Mesendoderm (in vitro differentiated cells): ENCODE data around the gene LRP8. TPM values are rescaled to one million over a fixed set of nuclear protein-coding genes. Genes with fewer than 3 reads are reported as not detected.

Source experiments
- DNase-seq: peaks from one replicate; pipeline ENCODE4 v3.0.0; 2013
- H2AK5ac ChIP-seq: 2 replicates; pipeline ENCODE4 v1.6.1; 2013; ENCODE audit warnings: low read length, inconsistent platforms
- H2BK120ac ChIP-seq: 2 replicates; pipeline ENCODE4 v1.6.1; 2013; ENCODE audit warnings: low read depth, mild to moderate bottlenecking, low read length, moderate library complexity, mixed read lengths
- H2BK15ac ChIP-seq: replicated peaks from 2 replicates; pipeline ENCODE4 v1.6.1; 2013; ENCODE audit warnings: low read depth, mild to moderate bottlenecking, moderate library complexity
- H2BK5ac ChIP-seq: 2 replicates; pipeline ENCODE4 v1.6.1; 2013; ENCODE audit warnings: low read length, inconsistent platforms
- H3K18ac ChIP-seq: 2 replicates; pipeline ENCODE4 v1.6.1; 2013; ENCODE audit warnings: mild to moderate bottlenecking, low read length, mixed read lengths
- H3K23ac ChIP-seq: one replicate; pipeline ENCODE4 v1.6.1; 2013; ENCODE audit warnings: low read length
- H3K27ac ChIP-seq: 2 replicates; pipeline ENCODE4 v1.5.1; 2013; ENCODE audit warnings: low read depth, mild to moderate bottlenecking, inconsistent platforms, low read length, moderate library complexity
- H3K27me3 ChIP-seq: 2 replicates; pipeline ENCODE4 v1.6.1; 2013; ENCODE audit warnings: low read length, control low read depth, mild to moderate bottlenecking, inconsistent platforms; ENCODE audit not compliant: insufficient read depth, poor library complexity
- H3K36me3 ChIP-seq: 2 replicates; pipeline ENCODE4 v1.6.1; 2013; ENCODE audit warnings: low read length, inconsistent platforms; ENCODE audit not compliant: control insufficient read depth, insufficient read depth
- H3K4ac ChIP-seq: one replicate; pipeline ENCODE4 v1.6.1; 2013; ENCODE audit warnings: low read depth, mild to moderate bottlenecking, low read length, moderate library complexity
- H3K4me1 ChIP-seq: 2 replicates; pipeline ENCODE4 v1.6.1; 2013; ENCODE audit warnings: low read depth, low read length, inconsistent platforms; ENCODE audit not compliant: control insufficient read depth
- H3K4me2 ChIP-seq: 2 replicates; pipeline ENCODE4 v1.6.1; 2013; ENCODE audit warnings: low read length
- H3K4me3 ChIP-seq: 2 replicates; pipeline ENCODE4 v1.5.1; 2013; ENCODE audit warnings: mild to moderate bottlenecking, low read length
- H3K56ac ChIP-seq: one replicate; pipeline ENCODE4 v1.6.1; 2013; ENCODE audit warnings: low read length
- H3K79me1 ChIP-seq: 2 replicates; pipeline ENCODE4 v1.6.1; 2013; ENCODE audit warnings: low read length, inconsistent platforms
- H3K79me2 ChIP-seq: 2 replicates; pipeline ENCODE4 v1.6.1; 2013; ENCODE audit warnings: mild to moderate bottlenecking, low read length; ENCODE audit not compliant: control insufficient read depth, insufficient read depth
- H3K9ac ChIP-seq: 2 replicates; pipeline ENCODE4 v1.6.1; 2013; ENCODE audit warnings: low read length, inconsistent platforms
- H4K5ac ChIP-seq: one replicate; pipeline ENCODE4 v1.6.1; 2013; ENCODE audit warnings: low read length
- H4K8ac ChIP-seq: one replicate; pipeline ENCODE4 v1.6.1; 2013; ENCODE audit warnings: low read depth, mild to moderate bottlenecking, control low read depth, low read length, moderate library complexity
- WGBS: extraction: QIAGEN DNeasy Blood & Tissue Kit; methylation state at CpG from one replicate; pipeline ENCODE4 v1.1.7; 2013; ENCODE audit warnings: low lambda C conversion rate, missing lambda C conversion rate; ENCODE audit not compliant: insufficient coverage; ENCODE audit errors: extremely low coverage; 5-methylcytosine and 5-hydroxymethylcytosine counted together
- polyA plus RNA-seq, 2 experiments: library from polyadenylated mRNA; stranded (reverse); fragments of 200-250 nt; gene quantifications; one replicate each; pipeline ENCODE4 v1.2.3, GENCODE V29; 2013

The LRP8 gene
- polyA plus RNA-seq (2013, experiment 1 of 2): 54.5 TPM
- polyA plus RNA-seq (2013, experiment 2 of 2): 55.5 TPM

DNA sequence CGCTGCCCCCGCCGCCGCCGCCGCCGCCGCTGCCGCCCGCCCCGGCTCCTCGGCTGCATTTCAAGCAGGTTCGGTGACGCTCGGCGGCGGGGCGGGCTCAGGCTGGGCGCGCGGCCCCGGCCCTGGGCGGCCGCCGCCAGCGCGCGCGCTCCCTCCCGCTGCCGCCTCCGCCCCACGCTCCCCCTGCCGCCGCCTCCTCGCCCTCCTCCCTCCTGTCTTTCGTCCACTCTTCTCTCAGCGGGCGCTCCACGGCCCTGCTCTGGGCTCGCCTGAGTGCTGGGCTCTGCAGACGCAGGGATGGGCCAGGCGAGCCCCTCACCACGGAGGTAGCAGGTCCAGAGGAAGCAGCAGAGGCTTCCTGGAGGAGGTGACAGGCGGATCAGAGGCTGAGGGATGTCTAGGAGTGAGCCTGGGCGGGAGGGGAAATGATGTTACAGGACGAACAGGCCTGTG, at the start of gene LRP8:
Gene LRP8, minus strand, starts transcription at position 62 of the 453 bp plus-strand sequence. CDS start 158 bp downstream, outside the sequence.
- peak within 1 kb of the TSS; percentile 8 for H2AK5ac ChIP-seq
- H4K8ac ChIP-seq: peak within 1 kb of the TSS; percentile 28
- H3K4me1 ChIP-seq: peaks cover 13% of the 10 kb centered on the region
- peak within 1 kb of the TSS; percentile 64 for H3K4me2 ChIP-seq
- H3K27me3 ChIP-seq: no peaks in the 10 kb centered on the region
- no peak within 1 kb of the TSS for H2BK15ac ChIP-seq
- H3K4ac ChIP-seq: peak within 1 kb of the TSS; percentile 99
- H3K79me2 ChIP-seq: peaks cover 37% of the 10 kb centered on the region
- H3K36me3 ChIP-seq: peaks cover 20% of the 10 kb centered on the region
- H2BK5ac ChIP-seq: peak within 1 kb of the TSS; percentile 90
- peak within 1 kb of the TSS; percentile 72 for H3K4me3 ChIP-seq
- H3K56ac ChIP-seq: peak within 1 kb of the TSS; percentile 98
- H3K9ac ChIP-seq: peak within 1 kb of the TSS; percentile 93
- peaks cover 26% of the 10 kb centered on the region for H3K79me1 ChIP-seq
- peak; percentile 80 for DNase-seq
- H2BK120ac ChIP-seq: peak within 1 kb of the TSS; percentile 10
- peak within 1 kb of the TSS; percentile 54 for H3K18ac ChIP-seq
- no CpG with 5 or more reads among the region's 47 CpGs for WGBS
- H3K27ac ChIP-seq: peak within 1 kb of the TSS; percentile 96
- no peak within 1 kb of the TSS for H4K5ac ChIP-seq
- H3K23ac ChIP-seq: peak within 1 kb of the TSS; percentile 97

DNA sequence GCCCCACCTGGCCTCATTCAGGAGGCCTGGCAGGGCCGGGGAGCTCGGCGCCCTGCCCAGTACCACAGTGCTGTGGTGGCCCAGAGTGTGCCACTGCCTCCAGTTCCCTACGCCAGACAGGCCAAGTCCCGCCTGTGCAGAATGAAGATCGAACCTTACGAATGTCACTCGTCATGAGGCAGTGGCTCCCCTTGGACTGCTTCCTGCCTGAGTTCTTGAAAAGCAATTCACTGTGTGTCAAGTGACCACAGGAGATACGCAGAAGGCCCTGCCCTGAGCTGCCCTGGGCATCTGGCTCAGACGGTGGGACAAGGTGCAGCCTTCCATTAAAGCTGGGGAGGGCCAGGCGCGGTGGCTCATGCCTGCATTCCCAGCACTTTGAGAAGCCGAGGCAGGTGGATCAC, 49.6 kb upstream of the LRP8 start:
- H3K27me3 ChIP-seq: no peaks in the 10 kb centered on the region
- no peak overlapping the region for H3K23ac ChIP-seq
- no peak overlapping the region for H2BK120ac ChIP-seq
- H3K27ac ChIP-seq: no peak overlapping the region
- H2AK5ac ChIP-seq: no peak overlapping the region
- H2BK15ac ChIP-seq: no peak overlapping the region
- no peaks in the 10 kb centered on the region for H3K79me2 ChIP-seq
- no peak overlapping the region for H2BK5ac ChIP-seq
- no peak overlapping the region for H3K4me3 ChIP-seq
- H3K9ac ChIP-seq: no peak overlapping the region
- H4K5ac ChIP-seq: no peak overlapping the region
- no CpG with 5 or more reads among the region's 13 CpGs for WGBS
- H3K18ac ChIP-seq: no peak overlapping the region
- H4K8ac ChIP-seq: no peak overlapping the region
- no peak for DNase-seq
- H3K4ac ChIP-seq: no peak overlapping the region
- H3K36me3 ChIP-seq: no peaks in the 10 kb centered on the region
- no peak overlapping the region for H3K56ac ChIP-seq
- H3K4me1 ChIP-seq: peaks cover 7% of the 10 kb centered on the region
- no peaks in the 10 kb centered on the region for H3K79me1 ChIP-seq
- no peak overlapping the region for H3K4me2 ChIP-seq

DNA sequence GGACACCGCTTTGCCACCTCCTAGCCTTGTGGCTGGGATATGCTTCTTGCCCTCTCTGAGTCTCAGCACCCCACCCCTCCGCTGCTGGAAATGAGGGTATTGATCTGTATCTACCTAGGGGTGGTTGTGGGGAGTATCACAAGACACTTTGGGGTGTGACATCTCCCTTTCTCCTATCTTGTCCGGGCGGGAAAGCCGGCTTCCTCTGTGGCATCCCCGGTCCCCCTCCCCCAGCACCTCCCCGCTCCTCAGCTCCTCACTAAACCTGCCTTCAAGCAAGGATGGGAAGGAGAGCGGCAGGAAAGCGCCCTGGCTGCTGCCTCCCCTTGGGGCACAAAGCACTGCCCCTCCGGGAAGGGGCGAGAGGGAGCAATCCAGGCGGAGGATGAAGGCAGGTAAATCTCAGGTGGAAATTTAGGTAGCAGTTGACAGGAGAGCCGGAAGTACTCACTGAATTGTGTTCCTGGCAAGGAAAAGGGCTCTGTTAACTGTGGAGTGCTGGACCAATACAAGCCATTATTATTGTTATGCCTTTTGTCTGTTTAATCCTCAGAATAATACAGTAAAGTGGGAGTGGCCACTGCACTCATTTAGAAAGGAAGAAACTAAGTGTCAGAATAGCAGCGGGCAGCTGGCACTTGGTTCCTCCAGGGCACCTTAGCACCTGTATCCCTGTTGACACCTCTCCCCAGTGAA, 49.0 kb upstream of the LRP8 start:
- H3K79me1 ChIP-seq: no peaks in the 10 kb centered on the region
- H3K4me2 ChIP-seq: no peak overlapping the region
- no peak overlapping the region for H3K18ac ChIP-seq
- no peak overlapping the region for H3K9ac ChIP-seq
- H2BK120ac ChIP-seq: no peak overlapping the region
- no peak overlapping the region for H4K8ac ChIP-seq
- H3K27me3 ChIP-seq: no peaks in the 10 kb centered on the region
- H2BK15ac ChIP-seq: no peak overlapping the region
- H3K36me3 ChIP-seq: no peaks in the 10 kb centered on the region
- H3K56ac ChIP-seq: peak overlapping the region; percentile 57
- H2AK5ac ChIP-seq: no peak overlapping the region
- no peak for DNase-seq
- no peak overlapping the region for H3K4ac ChIP-seq
- no CpG with 5 or more reads among the region's 14 CpGs for WGBS
- no peak overlapping the region for H3K4me3 ChIP-seq
- no peak overlapping the region for H3K27ac ChIP-seq
- H3K4me1 ChIP-seq: peaks cover 8% of the 10 kb centered on the region
- no peaks in the 10 kb centered on the region for H3K79me2 ChIP-seq
- H4K5ac ChIP-seq: no peak overlapping the region
- no peak overlapping the region for H2BK5ac ChIP-seq
- H3K23ac ChIP-seq: no peak overlapping the region

DNA sequence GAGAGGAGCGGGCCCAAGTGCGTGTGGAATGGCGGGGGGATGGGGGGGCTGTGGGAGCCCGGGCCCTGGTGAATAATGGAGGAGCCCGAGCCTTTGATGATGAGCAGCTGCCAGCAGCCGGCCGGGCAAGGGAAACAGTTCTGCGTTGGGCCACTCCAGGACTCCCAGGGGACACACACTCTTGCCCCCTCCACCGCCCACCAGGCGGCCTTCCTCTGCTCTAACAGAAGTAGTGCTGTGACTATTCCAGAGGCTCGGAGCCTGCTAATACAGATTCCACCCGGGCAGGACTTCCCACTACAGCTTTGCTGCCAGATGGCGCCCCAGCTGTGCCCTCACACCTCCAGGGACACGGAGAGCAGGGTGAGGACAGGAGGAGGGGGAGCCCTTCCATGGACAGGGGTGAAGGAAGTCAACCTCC, 48.2 kb upstream of the LRP8 start:
- Histone ChIP-seq H3K56ac (peak overlapping the region; percentile 26), H3K27me3 (no peaks in the 10 kb centered on the region), H3K36me3 (no peaks in the 10 kb centered on the region), H3K27ac (no peak overlapping the region), H3K4me2 (no peak overlapping the region), H2BK15ac (no peak overlapping the region), H3K18ac (no peak overlapping the region), H3K9ac (no peak overlapping the region), H3K4me3 (no peak overlapping the region), H3K23ac (no peak overlapping the region), H3K4me1 (peaks cover 13% of the 10 kb centered on the region), H3K4ac (no peak overlapping the region), H2AK5ac (no peak overlapping the region), H3K79me1 (no peaks in the 10 kb centered on the region), H2BK120ac (no peak overlapping the region), H2BK5ac (no peak overlapping the region), H4K5ac (no peak overlapping the region), H3K79me2 (no peaks in the 10 kb centered on the region), H4K8ac (no peak overlapping the region)
- WGBS: no CpG with 5 or more reads among the region's 14 CpGs
- no peak for DNase-seq

DNA sequence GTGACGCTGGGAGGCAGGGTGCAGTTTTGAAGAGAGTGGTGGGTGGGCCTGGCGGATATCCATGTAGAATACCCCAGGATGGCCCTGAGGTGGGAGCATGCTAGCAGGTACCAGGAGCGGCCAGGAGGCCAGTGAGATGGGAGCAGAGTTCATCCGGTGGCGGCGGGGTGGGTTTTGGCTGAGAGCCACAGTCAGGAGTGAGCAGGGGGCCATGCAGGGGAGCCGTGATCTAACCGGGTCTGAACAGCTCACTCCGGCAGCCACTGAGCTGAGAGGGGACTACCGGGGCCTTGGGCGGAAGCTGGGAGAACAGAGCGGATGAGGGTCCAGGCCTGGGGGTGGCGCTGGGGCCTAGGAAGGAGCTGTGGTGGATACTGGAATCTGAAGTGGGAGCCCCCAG, 47.6 kb upstream of the LRP8 start:
- no peak overlapping the region for H4K5ac ChIP-seq
- no peak overlapping the region for H3K4me2 ChIP-seq
- no peak overlapping the region for H2AK5ac ChIP-seq
- H3K23ac ChIP-seq: no peak overlapping the region
- H4K8ac ChIP-seq: no peak overlapping the region
- no peak overlapping the region for H2BK15ac ChIP-seq
- peak overlapping the region; percentile 31 for H3K56ac ChIP-seq
- H3K36me3 ChIP-seq: no peaks in the 10 kb centered on the region
- H3K27me3 ChIP-seq: no peaks in the 10 kb centered on the region
- no peaks in the 10 kb centered on the region for H3K79me1 ChIP-seq
- no peak overlapping the region for H3K4ac ChIP-seq
- H3K18ac ChIP-seq: peak overlapping the region; percentile 11
- H2BK5ac ChIP-seq: no peak overlapping the region
- DNase-seq: no peak
- H3K79me2 ChIP-seq: no peaks in the 10 kb centered on the region
- H3K27ac ChIP-seq: no peak overlapping the region
- no peak overlapping the region for H3K4me3 ChIP-seq
- WGBS: no CpG with 5 or more reads among the region's 13 CpGs
- peaks cover 16% of the 10 kb centered on the region for H3K4me1 ChIP-seq
- H2BK120ac ChIP-seq: no peak overlapping the region
- no peak overlapping the region for H3K9ac ChIP-seq
